Measurements from ENCODE around the gene ERMP1.
A peak's percentile ranks its signal among the peaks of the same experiment; 100 is the strongest.
"Not testable (repeated sequence)": the region's sequence is repeated elsewhere in the genome, so short reads cannot be mapped to it uniquely, and the experiment has no call there.

Gene ERMP1

GRCh38 chr9:5832538-5833529 is at the start of gene ERMP1:
Gene ERMP1 (minus strand): TSS chr9:5833117. CDS start chr9:5833027, 90 bp downstream.
- peak; percentile 86 to 92 for DNase-seq

GRCh38 chr9:5882244-5883012 is 49.5 kb upstream of the ERMP1 start:
- not testable (repeated sequence) for DNase-seq

- no peak for DNase-seq
Observed at GRCh38 chr9:5879419-5880181, 46.7 kb upstream of the ERMP1 start.

GRCh38 chr9:5876711-5877110 is 43.8 kb upstream of the ERMP1 start:
- DNase-seq = no peak

GRCh38 chr9:5876026-5876425 is 43.1 kb upstream of the ERMP1 start:
- no peak for DNase-seq

- DNase-seq = no peak
Observed at GRCh38 chr9:5874048-5874447, 41.1 kb upstream of the ERMP1 start.

GRCh38 chr9:5873439-5873838 is 40.5 kb upstream of the ERMP1 start:
- no peak for DNase-seq

GRCh38 chr9:5872511-5872910 is 39.6 kb upstream of the ERMP1 start:
- no peak for DNase-seq

GRCh38 chr9:5871785-5872184 is 38.9 kb upstream of the ERMP1 start:
- DNase-seq = no peak

GRCh38 chr9:5870691-5871090 is 37.8 kb upstream of the ERMP1 start:
- DNase-seq = no peak

GRCh38 chr9:5870020-5870339 is 37.1 kb upstream of the ERMP1 start:
- DNase-seq = no peak

GRCh38 chr9:5869315-5870019 is 36.5 kb upstream of the ERMP1 start:
- DNase-seq = peak in 1 of 2 donors; percentile 13

- no peak for DNase-seq
Observed at GRCh38 chr9:5868235-5868634, 35.3 kb upstream of the ERMP1 start.

- no peak for DNase-seq
Observed at GRCh38 chr9:5866685-5867084, 33.8 kb upstream of the ERMP1 start.

GRCh38 chr9:5866272-5866671 is 33.4 kb upstream of the ERMP1 start:
- DNase-seq = no peak

- DNase-seq = no peak
Observed at GRCh38 chr9:5864446-5864845, 31.5 kb upstream of the ERMP1 start.

GRCh38 chr9:5863092-5863746 is 30.3 kb upstream of the ERMP1 start:
- DNase-seq = no peak

- no peak for DNase-seq
Observed at GRCh38 chr9:5858833-5859232, 25.9 kb upstream of the ERMP1 start.

GRCh38 chr9:5857928-5858327 is 25.0 kb upstream of the ERMP1 start:
- no peak for DNase-seq

- DNase-seq = no peak
Observed at GRCh38 chr9:5854063-5854790, 21.3 kb upstream of the ERMP1 start.

- no peak for DNase-seq
Observed at GRCh38 chr9:5853617-5854016, 20.7 kb upstream of the ERMP1 start.

All from CD4-positive, alpha-beta T cell treated with Interleukin-1 beta for 1 hour (primary cell).